Suprapubic skin (tissue), 4 donors: Measurements from ENCODE around the gene FRMPD4.

Source experiments
- CTCF ChIP-seq, 2 donors: fragments of 200-600 bp in 1 of 2; fragments of 450-650 bp in 1 of 2; sonication (generic) in 1 of 2; IDR thresholded peaks; one replicate each; pipeline ENCODE4 v1.5.1; 2016 to 2019; ENCODE audit warnings: antibody characterized with exemption in 2 of 2, mild to moderate bottlenecking in 1 of 2, moderate library complexity in 1 of 2
- POLR2A ChIP-seq, 2 donors: fragments of 450-650 bp; IDR thresholded peaks; one replicate each; pipeline ENCODE4 v1.6.1; 2017; ENCODE audit warnings: antibody characterized with exemption in 2 of 2, mild to moderate bottlenecking in 2 of 2, moderate library complexity in 2 of 2
- POLR2AphosphoS5 ChIP-seq, 3 donors: sonication (generic); formaldehyde crosslinking; IDR thresholded peaks; one replicate each; pipeline ENCODE4 v1.6.1; 2017; ENCODE audit warnings: antibody characterized with exemption in 3 of 3

DNA sequence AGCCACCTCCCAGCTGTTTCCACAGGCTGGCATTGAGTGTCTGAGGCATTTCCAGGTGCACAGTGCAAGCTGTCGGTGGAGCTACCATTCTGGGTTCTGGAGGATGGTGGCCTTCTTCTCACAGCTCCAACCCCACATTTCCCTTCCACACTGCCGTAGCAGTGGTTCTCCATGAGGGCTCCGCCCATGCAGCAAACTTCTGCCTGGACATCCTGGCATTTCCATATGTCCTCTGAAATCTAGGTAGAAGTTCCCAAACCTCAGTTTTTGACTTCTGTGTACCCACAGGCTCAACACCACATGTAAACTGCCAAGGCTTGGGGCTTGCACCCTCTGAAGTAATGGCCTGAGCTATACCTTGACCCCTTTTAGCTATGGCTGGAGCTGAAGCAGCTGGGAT is 10.3 kb upstream of the FRMPD4 start:
- no peak for TF ChIP-seq POLR2AphosphoS5 (IDR thresholded peaks at IDR 0.05)
- no peak for TF ChIP-seq CTCF (IDR thresholded peaks at IDR 0.05)
- no peak for TF ChIP-seq POLR2A (IDR thresholded peaks at IDR 0.05)
